Measurements from ENCODE around the gene SKOR2. TPM values are rescaled to one million over a fixed set of nuclear protein-coding genes. Genes with fewer than 3 reads are reported as not detected.

The SKOR2 gene
- total and polyA plus RNA-seq, 2 of the 13 experiments (the other 11 are each of a cell fraction or from before 2014, with no cell fraction given), result not detected

DNA sequence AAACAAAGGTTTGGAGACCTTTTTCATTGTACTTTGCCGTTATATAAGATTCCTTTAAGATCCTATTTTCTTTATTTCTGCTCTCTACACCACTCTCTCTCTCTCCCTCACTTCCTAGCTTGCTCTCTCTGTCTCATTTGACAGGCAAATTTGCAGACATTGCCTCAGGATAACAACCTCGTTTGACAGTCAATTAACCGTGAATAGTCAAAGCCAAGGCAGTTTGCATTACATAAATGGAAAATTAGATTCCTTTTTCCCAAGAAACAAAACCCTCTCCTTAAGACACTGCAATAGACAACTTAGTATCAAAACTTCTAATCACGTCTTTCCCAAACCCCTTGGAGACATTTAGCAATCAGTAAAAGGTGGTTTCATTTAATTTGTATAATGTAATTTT, 7.4 kb downstream of the SKOR2 start (continued):
- TF ChIP-seq, protein P1, sequence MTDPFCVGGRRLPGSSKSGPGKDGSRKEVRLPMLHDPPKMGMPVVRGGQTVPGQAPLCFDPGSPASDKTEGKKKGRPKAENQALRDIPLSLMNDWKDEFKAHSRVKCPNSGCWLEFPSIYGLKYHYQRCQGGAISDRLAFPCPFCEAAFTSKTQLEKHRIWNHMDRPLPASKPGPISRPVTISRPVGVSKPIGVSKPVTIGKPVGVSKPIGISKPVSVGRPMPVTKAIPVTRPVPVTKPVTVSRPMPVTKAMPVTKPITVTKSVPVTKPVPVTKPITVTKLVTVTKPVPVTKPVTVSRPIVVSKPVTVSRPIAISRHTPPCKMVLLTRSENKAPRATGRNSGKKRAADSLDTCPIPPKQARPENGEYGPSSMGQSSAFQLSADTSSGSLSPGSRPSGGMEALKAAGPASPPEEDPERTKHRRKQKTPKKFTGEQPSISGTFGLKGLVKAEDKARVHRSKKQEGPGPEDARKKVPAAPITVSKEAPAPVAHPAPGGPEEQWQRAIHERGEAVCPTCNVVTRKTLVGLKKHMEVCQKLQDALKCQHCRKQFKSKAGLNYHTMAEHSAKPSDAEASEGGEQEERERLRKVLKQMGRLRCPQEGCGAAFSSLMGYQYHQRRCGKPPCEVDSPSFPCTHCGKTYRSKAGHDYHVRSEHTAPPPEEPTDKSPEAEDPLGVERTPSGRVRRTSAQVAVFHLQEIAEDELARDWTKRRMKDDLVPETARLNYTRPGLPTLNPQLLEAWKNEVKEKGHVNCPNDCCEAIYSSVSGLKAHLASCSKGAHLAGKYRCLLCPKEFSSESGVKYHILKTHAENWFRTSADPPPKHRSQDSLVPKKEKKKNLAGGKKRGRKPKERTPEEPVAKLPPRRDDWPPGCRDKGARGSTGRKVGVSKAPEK (CRISPR knock-in tag; IDR thresholded peaks at IDR 0.05; ENCODE audit: borderline replicate concordance), result no peak

DNA sequence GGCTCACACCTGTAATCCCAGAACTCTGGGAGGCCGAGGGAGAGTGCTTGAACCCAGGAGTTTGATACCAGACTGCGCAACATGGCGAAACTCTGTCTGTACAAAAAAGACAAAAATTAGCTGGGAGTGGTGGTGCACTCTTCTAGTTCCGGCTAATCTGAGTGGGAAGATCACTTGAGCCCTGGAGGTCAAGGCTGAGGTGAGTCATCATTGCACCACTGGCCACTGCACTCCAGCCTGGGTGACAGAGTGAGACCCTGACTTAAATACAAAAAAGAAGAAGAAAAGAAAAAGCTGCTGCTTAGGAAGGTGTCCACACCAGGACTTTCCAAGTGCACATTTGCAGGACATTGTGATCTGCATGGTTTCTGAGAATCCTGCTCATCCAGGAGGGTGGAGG, 16.4 kb downstream of the SKOR2 start:
- intact Hi-C loops (cut with micrococcal nuclease; ENCODE audit: unreplicated experiment), result no loop called here
- in situ Hi-C loops (cut with HindIII; ENCODE audit: extremely low pct_ligation_motif_present, low pct_unique_long_range_greater_than_20kb), result no loop called here
- Histone ChIP-seq H3K36me3 (replicated peaks in 1 of 2; ENCODE audit: control insufficient read depth in 1 of 2, insufficient read depth in 2 of 2, low read length in 2 of 2) (no peaks in the 10 kb centered on the region), H2AFZ (ENCODE audit: low read length) (no peak overlapping the region), H4K20me1 (ENCODE audit: insufficient read depth, low read length) (no peaks in the 10 kb centered on the region), H3K4me2 (ENCODE audit: low read depth, low read length) (no peak overlapping the region), H3K4me3 (replicated peaks in 1 of 3; ENCODE audit: insufficient read depth in 1 of 3, low read depth in 2 of 3, low read length in 3 of 3) (no peak overlapping the region), H3K27ac (ENCODE audit: extremely low read length, insufficient read depth, low read length) (no peak overlapping the region), H3K79me2 (ENCODE audit: insufficient read depth, low read length) (no peaks in the 10 kb centered on the region), H3K9me3 (ENCODE audit: low read length) (no peaks in the 10 kb centered on the region), H3K27me3 (ENCODE audit: control insufficient read depth in 1 of 2, insufficient read depth in 2 of 2, low read length in 2 of 2) (no peaks in the 10 kb centered on the region), H3K9ac (ENCODE audit: insufficient read depth, low read depth, low read length) (no peak overlapping the region), H3K4me1 (ENCODE audit: insufficient read depth, low read length) (peaks cover 8% of the 10 kb centered on the region; the same call in 1 of the 2 replicates)
- ChIA-PET POLR2A (no interaction called here), CTCF (ENCODE audit: low intra/inter-chr PET ratio, low total read pairs) (no interaction called here)
- BruUV-seq (replicated peaks), result no TSS peak
- FAIRE-seq (no peak), DNase-seq (ENCODE audit: low spot score) (no peak), ATAC-seq (no peak; the same call in 2 of the 3 replicates)
- TF ChIP-seq JUND (CRISPR knock-in tag; IDR thresholded peaks at IDR 0.05), result 0 out of 2 replicates have a peak, but pooled peaks have one; percentile 33
- peak; percentile 86 for TF ChIP-seq FOSL2 (CRISPR knock-in tag; IDR thresholded peaks at IDR 0.05)
- TF ChIP-seq, protein P2, sequence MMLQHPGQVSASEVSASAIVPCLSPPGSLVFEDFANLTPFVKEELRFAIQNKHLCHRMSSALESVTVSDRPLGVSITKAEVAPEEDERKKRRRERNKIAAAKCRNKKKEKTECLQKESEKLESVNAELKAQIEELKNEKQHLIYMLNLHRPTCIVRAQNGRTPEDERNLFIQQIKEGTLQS (CRISPR knock-in tag; IDR thresholded peaks at IDR 0.05), result peak; percentile 44; the same call in 1 of the 2 replicates
- TF ChIP-seq ZNF124 (CRISPR knock-in tag; IDR thresholded peaks at IDR 0.05), result no peak
- TF ChIP-seq NR2F6 (IDR thresholded peaks at IDR 0.05), result peak; percentile 46
- TF ChIP-seq NR2F6 (CRISPR knock-in tag; IDR thresholded peaks at IDR 0.05), result 0 out of 2 replicates have a peak, but pooled peaks have one; percentile 19
- no peak for TF ChIP-seq SNAI1 (CRISPR knock-in tag; IDR thresholded peaks at IDR 0.05; ENCODE audit: borderline replicate concordance)
- TF ChIP-seq NR2F1 (CRISPR knock-in tag; IDR thresholded peaks at IDR 0.05), result peak; percentile 44 to 54; a peak in 1 of 4 replicates
- TF ChIP-seq NFE2 (CRISPR knock-in tag; IDR thresholded peaks at IDR 0.05), result no peak
- 28% methylated on average over 4 of the region's 4 CpGs for WGBS (ENCODE audit: low lambda C conversion rate)

All from HepG2 (cell line).